ENCODE measurements around the gene PTPRC. TPM values are rescaled to one million over a fixed set of nuclear protein-coding genes. Genes with fewer than 3 reads are reported as not detected.

Gene PTPRC
- total RNA-seq, 1 experiment from 2014 or later = not detected

DNA sequence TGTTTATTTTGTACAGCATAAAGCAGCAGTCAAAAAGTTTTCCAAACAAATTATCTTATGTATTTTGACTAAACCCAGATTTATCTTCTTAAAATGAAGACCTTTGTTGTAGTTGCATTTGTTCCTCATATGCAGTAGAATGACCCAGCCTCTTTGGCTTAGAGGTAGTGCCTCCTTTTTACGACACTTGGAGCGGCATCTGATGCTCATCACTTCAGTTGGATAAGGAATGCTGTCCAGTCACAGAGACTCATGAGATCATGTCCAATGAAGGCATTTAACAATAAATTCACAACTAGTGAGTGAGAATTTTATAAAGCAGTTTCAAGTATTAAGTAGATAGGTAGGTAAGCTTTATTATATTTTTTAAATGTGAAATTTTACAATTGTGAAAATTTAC is 35.2 kb downstream of the PTPRC start:
- no peak for TF ChIP-seq EZH2 (IDR thresholded peaks at IDR 0.05; ENCODE audit: borderline replicate concordance, low read depth, low read length, poor library complexity, severe bottlenecking)
- Histone ChIP-seq H3K27ac (ENCODE audit: low read depth, low read length, poor library complexity, severe bottlenecking) (no peak overlapping the region), H3K4me1 (ENCODE audit: insufficient read depth, low read length, poor library complexity, severe bottlenecking) (no peaks in the 10 kb centered on the region), H3K9me3 (ENCODE audit: low read depth, low read length, poor library complexity, severe bottlenecking) (no peaks in the 10 kb centered on the region), H3K4me3 (ENCODE audit: low read depth, low read length, poor library complexity, severe bottlenecking) (no peak overlapping the region), H3K27me3 (replicated peaks; ENCODE audit: insufficient read depth, low read depth, low read length, poor library complexity) (no peaks in the 10 kb centered on the region), H3K36me3 (ENCODE audit: insufficient read depth, low read length, poor library complexity, severe bottlenecking) (no peaks in the 10 kb centered on the region)
- intact Hi-C loops (cut with micrococcal nuclease; ENCODE audit: unreplicated experiment) = no loop called here
- DNase-seq (ENCODE audit: low spot score) = no peak
- CTCF ChIA-PET = no interaction called here
- POLR2A ChIA-PET (ENCODE audit: low non-redundant PET) = no interaction called here
- BruUV-seq (replicated peaks) = no TSS peak

DNA sequence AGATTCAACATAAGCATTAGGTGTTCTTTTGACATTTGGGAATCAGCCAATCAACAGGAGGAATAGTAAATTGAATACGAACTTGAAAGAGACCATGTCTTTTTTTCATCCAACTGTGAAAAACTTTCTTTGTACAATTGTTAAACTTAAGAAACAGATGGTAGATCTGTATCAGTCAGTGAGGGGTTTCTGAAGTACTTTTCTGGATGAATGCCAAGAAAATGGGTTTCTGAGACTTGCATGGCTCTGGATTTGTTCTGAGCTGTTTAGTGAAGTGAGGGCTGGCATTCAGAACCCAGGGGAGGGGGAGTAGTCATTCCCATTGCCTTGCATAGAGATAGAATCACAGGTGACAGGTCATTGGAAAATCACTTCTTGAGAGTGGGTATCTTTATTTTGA is 37.4 kb downstream of the PTPRC start:
- intact Hi-C loops (cut with micrococcal nuclease; ENCODE audit: unreplicated experiment) = no loop called here
- Histone ChIP-seq H3K27ac (ENCODE audit: low read depth, low read length, poor library complexity, severe bottlenecking) (no peak overlapping the region), H3K27me3 (replicated peaks; ENCODE audit: insufficient read depth, low read depth, low read length, poor library complexity) (no peaks in the 10 kb centered on the region), H3K4me3 (ENCODE audit: low read depth, low read length, poor library complexity, severe bottlenecking) (no peak overlapping the region), H3K9me3 (ENCODE audit: low read depth, low read length, poor library complexity, severe bottlenecking) (no peaks in the 10 kb centered on the region), H3K4me1 (ENCODE audit: insufficient read depth, low read length, poor library complexity, severe bottlenecking) (peaks cover 2% of the 10 kb centered on the region), H3K36me3 (ENCODE audit: insufficient read depth, low read length, poor library complexity, severe bottlenecking) (no peaks in the 10 kb centered on the region)
- BruUV-seq (replicated peaks) = no TSS peak
- ChIA-PET CTCF (no interaction called here), POLR2A (ENCODE audit: low non-redundant PET) (no interaction called here)
- TF ChIP-seq CTCF (conservative IDR thresholded peaks at IDR 0.05; ENCODE audit: low read depth, low read length) (no peak), EZH2 (IDR thresholded peaks at IDR 0.05; ENCODE audit: borderline replicate concordance, low read depth, low read length, poor library complexity, severe bottlenecking) (no peak)
- peak; percentile 52 for DNase-seq (ENCODE audit: low spot score)

DNA sequence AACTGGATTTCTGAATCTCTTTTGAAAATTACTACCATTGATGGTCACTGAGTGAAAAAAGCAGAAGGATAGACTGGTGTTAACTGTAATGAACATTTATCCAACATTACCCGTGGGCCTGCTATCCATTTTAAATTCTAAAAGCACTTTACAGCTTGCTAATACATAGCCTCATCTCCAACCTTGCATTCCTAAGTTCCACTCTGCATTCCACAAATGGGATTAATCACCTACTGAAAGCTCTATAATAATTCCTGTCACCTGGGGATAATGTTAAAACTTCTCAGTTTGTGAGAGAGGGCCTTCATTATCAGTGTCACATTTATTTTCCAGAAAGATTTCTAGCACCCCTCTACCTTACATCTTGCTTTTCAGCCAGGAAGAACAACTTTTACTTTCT is 38.2 kb downstream of the PTPRC start:
- Histone ChIP-seq H3K4me3 (ENCODE audit: low read depth, low read length, poor library complexity, severe bottlenecking) (no peak overlapping the region), H3K4me1 (ENCODE audit: insufficient read depth, low read length, poor library complexity, severe bottlenecking) (peaks cover 8% of the 10 kb centered on the region), H3K9me3 (ENCODE audit: low read depth, low read length, poor library complexity, severe bottlenecking) (no peaks in the 10 kb centered on the region), H3K36me3 (ENCODE audit: insufficient read depth, low read length, poor library complexity, severe bottlenecking) (no peaks in the 10 kb centered on the region), H3K27ac (ENCODE audit: low read depth, low read length, poor library complexity, severe bottlenecking) (no peak overlapping the region), H3K27me3 (replicated peaks; ENCODE audit: insufficient read depth, low read depth, low read length, poor library complexity) (no peaks in the 10 kb centered on the region)
- DNase-seq (ENCODE audit: low spot score) = no peak
- BruUV-seq (replicated peaks) = no TSS peak
- POLR2A ChIA-PET (ENCODE audit: low non-redundant PET) = no interaction called here
- intact Hi-C loops (cut with micrococcal nuclease; ENCODE audit: unreplicated experiment) = no loop called here
- CTCF ChIA-PET = no interaction called here
- TF ChIP-seq EZH2 (IDR thresholded peaks at IDR 0.05; ENCODE audit: borderline replicate concordance, low read depth, low read length, poor library complexity, severe bottlenecking) = no peak
- TF ChIP-seq CTCF (conservative IDR thresholded peaks at IDR 0.05; ENCODE audit: low read depth, low read length) = no peak

- no TSS peak for BruUV-seq (replicated peaks)
- ChIA-PET CTCF (interaction anchor here (0.5 kb wide), 1 partner anchor 1832 kb away, joined by 3 read pairs; no protein-coding TSS in a partner anchor), POLR2A (ENCODE audit: low non-redundant PET) (no interaction called here)
- Histone ChIP-seq H3K27me3 (replicated peaks; ENCODE audit: insufficient read depth, low read depth, low read length, poor library complexity) (no peaks in the 10 kb centered on the region), H3K4me3 (ENCODE audit: low read depth, low read length, poor library complexity, severe bottlenecking) (no peak overlapping the region), H3K27ac (ENCODE audit: low read depth, low read length, poor library complexity, severe bottlenecking) (no peak overlapping the region), H3K36me3 (ENCODE audit: insufficient read depth, low read length, poor library complexity, severe bottlenecking) (no peaks in the 10 kb centered on the region), H3K9me3 (ENCODE audit: low read depth, low read length, poor library complexity, severe bottlenecking) (no peaks in the 10 kb centered on the region), H3K4me1 (ENCODE audit: insufficient read depth, low read length, poor library complexity, severe bottlenecking) (peaks cover 17% of the 10 kb centered on the region)
- no peak for DNase-seq (ENCODE audit: low spot score)
- TF ChIP-seq CTCF (conservative IDR thresholded peaks at IDR 0.05; ENCODE audit: low read depth, low read length) (no peak), EZH2 (IDR thresholded peaks at IDR 0.05; ENCODE audit: borderline replicate concordance, low read depth, low read length, poor library complexity, severe bottlenecking) (no peak)
- intact Hi-C loops (cut with micrococcal nuclease; ENCODE audit: unreplicated experiment) = no loop called here
Observed at GRCh38 chr1:198677871-198678270, 39.0 kb downstream of the PTPRC start.

Measured in A673 (cell line).